ENCODE data around the gene ELFN1. TPM values are rescaled to one million over a fixed set of nuclear protein-coding genes. Genes with fewer than 3 reads are reported as not detected.
A peak's percentile ranks its signal among the peaks of the same experiment; 100 is the strongest.

ELFN1 gene
- polyA plus RNA-seq, 4 donors: 11.9 to 19.6 (median 13.4) TPM

GRCh38 chr7:1674161-1675035, 4.3 kb downstream of the ELFN1 start:
- no peak for DNase-seq (ENCODE audit: low read depth in 4 of 4, low spot score in 3 of 4)

DNA sequence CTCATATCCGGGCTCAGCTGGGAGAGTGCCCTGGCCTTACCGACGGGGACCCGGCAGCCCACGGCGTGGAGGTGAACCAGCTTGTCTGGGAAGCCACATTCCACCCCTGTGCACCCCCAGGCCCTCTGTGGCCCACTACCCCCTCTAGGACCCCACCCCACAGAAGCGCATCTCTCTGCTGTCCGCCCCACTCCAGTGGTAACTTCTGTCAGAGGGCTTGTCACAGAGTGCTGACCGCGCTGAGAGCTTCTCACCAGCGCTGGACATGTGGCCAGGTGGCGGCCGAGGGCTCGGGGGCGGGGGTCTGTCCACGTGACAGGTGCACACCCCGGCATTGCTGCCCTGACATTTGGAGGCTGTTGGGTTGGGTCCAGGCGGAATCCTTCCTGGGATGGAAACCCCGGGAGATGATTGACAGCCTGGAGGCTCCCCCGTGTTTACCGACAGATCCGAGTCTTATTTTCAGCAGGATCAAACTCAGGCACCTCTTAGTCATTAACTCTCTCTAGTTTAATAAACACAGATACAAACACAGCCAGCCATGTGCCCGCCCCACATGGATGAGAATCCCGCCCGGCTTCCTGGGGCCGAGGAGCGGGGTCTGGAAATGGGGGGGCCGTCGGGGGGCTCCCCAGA, 5.1 kb downstream of the ELFN1 start:
- no peak for DNase-seq (ENCODE audit: low read depth in 4 of 4, low spot score in 3 of 4)

DNA sequence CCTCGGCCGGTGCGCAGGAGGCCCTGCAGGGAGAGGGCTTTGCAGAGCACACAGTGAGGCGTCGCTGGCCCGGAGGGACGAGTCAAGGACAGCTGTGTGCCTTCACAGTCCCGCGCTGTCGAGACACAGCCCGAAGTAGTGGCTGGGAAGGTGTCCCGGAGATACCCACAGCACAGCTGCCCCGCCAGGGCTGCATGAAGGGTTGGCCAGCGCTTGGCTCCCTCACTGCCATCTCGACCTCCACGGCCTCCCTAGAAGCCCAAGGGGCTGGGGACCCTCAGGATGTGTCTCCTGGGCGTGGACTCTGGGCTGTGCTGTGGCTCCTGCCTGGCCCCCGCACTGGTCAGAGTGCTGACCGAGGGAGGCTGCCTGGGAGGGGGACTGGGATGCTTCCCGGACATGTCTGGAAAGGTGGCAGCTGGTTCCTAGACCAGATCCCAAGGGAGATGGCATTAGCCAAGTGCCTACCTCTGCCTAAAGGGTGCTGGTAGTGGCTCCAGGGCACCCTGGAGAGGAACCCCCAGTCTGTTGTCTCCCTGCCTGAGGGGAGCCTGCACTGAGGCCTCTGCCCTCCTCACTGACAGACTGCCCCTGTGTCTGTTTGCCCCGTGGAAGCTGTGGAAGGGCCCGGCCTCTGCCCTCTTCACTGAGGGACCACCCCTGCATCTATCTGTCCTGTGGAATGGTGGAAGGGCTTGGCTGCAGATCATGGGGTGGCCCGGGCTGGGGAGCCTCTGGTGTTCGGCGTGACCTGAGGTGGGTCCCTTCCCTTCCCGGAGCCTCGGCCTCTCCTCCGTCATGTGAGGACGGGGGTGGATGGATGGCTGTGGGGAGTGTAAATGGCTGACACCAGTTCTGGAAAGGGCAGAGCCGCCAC, 5.8 kb downstream of the ELFN1 start:
- DNase-seq (ENCODE audit: low read depth in 4 of 4, low spot score in 3 of 4): no peak

DNA sequence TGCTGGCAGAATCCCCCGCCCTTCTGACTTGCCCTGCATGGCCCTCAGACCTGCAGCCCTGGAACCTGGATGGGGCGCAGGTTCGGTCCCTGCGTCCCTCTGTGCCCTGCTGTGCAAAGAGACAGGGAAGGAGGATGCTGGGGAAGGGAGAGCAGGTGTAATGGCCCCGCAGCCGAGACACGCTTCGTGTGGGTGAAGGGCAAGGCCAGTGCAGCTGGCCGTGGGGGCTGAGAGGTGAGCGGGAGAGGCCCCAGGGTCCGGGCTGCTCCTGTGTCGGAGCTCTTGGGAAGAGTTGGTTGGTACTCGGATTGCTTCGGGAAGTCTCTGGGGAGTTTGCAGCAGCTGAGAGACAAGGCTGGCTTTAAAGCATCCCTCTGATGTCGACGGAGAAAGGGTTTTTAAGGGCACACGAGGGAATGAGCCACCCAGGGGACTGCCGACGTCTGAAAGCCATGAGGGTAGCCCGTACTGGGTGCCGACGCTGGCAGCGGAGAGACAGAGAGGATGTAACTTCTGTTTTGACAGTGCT, 6.5 kb downstream of the ELFN1 start:
- DNase-seq (ENCODE audit: low read depth in 4 of 4, low spot score in 3 of 4): no peak

- DNase-seq (ENCODE audit: low read depth in 4 of 4, low spot score in 3 of 4): no peak
Observed at GRCh38 chr7:1677206-1678080, 7.4 kb downstream of the ELFN1 start.

DNA sequence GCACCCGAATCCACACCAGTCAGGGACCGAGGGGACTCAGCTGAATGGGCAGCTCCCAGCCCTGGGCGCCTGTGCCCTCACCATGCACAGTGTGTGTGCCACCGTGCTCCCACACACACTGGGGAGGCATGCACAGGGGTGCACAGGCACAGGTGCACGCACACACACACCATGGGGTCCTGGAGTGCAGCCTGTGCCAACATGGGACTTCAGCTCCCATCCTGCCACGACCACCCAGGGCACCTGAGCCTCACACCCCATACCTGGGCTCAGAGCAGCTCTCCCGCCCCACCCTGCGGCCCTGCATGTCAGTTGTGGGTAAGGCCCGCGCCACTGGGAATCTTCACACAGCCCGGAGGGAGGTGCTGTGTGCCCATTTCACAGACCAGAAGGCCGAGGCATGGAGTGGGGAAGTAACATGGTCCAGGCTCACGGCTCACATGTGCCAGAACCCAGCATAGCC, 8.0 kb downstream of the ELFN1 start:
- no peak for DNase-seq (ENCODE audit: low read depth in 4 of 4, low spot score in 3 of 4)

DNA sequence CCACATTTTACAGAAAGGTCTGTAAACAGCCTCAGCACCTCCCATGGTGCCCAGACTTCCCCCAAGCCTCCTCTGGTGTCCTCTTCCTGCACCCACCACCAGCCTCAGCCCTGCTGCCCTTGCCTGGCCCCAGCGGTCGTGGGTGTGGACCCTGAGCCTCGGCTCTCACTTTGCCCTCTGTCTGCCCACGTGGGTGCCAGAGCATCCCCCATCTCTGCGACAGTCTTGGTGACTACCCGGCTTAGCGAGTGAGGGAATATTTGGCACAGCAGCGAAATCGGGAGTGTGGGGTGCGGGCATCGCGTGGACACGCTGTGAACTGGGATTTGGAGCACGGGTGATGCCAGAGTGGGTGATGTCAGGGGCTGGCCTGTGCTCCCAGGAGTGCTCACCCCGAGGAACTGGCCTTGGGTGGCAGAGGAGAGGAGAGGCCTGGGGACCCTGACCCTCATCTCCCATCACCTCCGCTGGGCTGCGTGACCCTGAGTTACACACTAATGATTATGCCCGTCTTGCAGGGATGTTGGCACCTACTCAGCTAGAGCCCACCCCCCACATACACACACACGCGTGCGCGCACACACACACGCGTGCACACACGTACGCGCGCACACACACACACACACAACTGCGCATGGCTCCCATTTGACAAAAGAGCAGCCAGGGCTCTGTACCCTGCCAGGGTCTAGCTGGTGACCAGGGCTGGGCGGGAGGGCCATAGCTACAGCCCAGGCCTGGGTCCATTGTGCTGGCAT, 8.7 kb downstream of the ELFN1 start:
- DNase-seq (ENCODE audit: low read depth in 4 of 4, low spot score in 3 of 4): no peak

- DNase-seq (ENCODE audit: low read depth in 4 of 4, low spot score in 3 of 4): no peak
Observed at GRCh38 chr7:1679326-1679965, 9.4 kb downstream of the ELFN1 start.

DNA sequence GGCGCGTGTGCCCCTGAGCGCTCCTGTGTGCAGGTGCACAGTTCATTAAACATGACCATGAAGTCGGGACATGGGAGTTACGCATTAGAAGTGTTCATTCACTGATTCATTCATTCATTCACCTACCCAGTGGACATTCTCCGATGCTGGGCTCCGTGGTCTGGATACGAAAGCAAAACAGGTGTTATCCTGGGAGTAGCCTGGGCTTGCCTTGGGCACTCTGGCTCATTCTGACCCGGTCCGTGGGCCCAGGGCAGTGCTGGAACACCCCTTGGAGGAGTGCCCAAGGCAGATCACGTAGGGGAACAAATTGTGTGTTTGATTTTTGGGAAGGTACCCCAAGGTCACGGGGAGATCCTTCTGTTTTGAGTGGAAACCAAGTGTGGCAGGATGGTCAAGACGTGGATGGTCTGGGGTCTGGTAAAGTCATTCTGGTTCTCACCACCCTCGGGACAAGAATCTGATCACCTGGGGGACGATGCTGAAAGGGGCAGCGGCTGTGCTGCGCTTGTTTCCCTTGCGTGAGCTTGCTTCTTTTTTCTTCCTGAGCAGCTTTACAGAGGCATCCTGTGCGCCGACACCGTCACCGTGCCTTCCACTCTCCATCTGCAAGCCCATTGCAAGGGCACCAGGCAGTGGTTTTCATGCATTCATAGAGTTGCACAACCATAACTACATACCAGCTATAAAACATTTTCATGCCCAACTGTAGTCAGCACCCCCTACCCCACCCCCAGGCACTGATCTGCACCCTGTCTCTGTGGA, 10.1 kb downstream of the ELFN1 start:
- DNase-seq (ENCODE audit: low read depth in 4 of 4, low spot score in 3 of 4): no peak

- no peak for DNase-seq (ENCODE audit: low read depth in 4 of 4, low spot score in 3 of 4)
Observed at GRCh38 chr7:1681581-1681980, 11.5 kb downstream of the ELFN1 start.

DNA sequence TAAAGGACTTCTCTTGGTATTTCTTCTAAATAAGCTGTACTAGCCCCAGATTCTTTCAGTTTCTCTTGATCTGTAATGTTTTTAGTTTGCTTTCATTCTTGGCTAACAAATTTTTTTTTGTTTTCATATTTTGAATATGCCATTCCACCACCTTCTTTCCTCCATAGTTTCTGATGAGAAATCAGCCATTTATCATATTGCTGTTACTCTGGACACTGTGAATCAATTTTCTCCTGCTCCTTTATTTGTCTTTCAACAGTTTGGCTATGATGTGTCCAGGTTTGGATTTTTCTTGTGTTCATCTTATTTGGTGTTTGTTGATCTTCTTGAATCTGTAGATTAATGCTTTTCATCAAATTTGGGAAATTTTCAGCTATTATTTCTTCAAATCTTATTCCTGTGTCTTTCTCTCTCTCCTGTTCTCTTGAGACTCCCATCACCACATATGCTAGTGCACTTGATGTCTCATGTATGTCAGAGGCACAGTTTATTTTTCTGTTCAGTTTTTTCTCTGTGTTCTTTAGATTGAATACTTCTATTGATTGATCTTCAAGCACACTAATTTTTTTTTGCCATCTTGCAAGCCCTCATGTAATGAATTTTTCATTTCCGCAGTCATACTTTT, 15.0 kb downstream of the ELFN1 start:
- DNase-seq (ENCODE audit: low read depth in 4 of 4, low spot score in 3 of 4): no peak

DNA sequence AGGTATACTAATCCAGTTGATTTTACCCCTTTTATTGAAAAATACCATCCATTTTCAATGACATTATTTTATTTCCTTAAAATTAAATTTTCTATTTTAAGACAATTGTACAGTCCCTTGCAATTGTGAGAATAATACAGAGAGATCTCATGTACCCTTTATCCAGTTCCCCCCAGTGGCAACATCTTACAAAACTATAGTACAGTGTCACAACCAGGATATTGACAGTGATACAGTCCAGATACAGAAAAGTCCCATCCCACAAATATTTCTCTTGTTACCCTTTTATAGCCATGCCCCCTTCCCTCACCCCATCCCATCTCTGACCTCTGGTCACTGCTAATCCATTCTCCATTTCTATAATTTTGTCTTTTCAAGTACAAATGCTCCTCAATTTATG, 18.5 kb downstream of the ELFN1 start:
- DNase-seq (ENCODE audit: low read depth in 4 of 4, low spot score in 3 of 4): no peak

DNA sequence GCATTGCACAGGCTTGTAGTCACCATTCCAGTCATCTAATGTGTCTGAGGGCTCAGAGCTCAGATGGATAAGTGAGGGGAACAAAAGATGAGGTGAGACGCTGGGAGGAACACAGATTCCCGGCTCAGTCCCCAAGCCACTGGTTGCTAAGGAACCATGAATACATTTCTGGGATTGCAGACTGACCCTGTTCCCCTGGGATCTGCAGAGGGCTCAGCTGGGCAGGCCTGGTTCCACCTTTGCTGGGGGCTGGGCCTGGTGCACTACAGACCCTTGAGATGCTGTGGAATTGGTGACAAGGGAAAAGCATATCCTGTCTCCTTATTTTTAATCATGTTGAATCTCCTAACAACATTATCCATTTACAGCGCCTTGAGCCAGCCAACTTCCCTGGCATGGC, 19.2 kb downstream of the ELFN1 start:
- DNase-seq (ENCODE audit: low read depth in 4 of 4, low spot score in 3 of 4): no peak

- DNase-seq (ENCODE audit: low read depth in 4 of 4, low spot score in 3 of 4): no peak
Observed at GRCh38 chr7:1690359-1690958, 20.4 kb downstream of the ELFN1 start.

GRCh38 chr7:1691096-1691495, 21.0 kb downstream of the ELFN1 start:
- DNase-seq (ENCODE audit: low read depth in 4 of 4, low spot score in 3 of 4): no peak

DNA sequence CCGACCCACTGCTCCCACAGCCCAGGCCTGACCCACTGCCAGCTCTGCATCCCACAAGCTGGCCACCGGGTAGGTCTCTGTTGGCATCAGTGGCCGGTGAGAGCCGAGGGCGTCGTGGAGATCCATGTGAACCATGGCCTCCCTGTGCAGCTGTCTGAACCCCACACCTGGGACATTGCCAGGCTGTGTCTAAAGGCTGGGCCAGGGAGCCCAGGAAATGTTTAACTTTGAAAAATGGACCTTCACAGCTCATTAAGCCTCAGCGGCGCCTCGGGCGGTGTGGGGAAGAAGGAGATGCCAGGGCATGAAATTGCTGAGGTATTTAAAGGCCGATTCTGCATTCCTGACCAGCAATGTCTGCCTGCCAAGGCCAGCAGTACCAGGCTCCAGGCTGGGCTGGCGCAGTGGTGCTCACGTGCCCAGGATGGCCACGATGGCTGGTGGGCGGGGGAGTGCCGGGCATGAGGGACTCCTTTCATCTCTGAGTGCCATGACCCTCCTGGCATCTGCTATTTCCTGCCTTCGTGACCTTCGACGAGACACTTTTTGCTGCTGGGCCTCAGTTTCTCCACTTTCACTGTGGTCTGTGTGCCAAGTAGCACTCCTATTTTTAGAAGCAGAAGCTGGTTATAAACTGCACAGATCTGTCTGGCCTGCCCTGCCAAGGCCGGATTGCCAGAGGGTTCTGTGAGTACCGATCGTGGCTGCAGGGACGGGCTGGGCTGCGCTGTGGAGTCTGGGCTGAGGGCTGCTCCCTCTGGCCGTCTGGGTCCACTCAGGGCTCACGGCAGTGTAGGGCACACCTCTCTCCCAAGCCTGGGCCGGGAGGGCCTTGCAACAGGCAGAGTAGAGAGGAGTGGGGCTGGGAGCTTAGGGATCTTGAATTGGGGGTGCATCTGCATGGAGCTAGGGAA, 21.8 kb downstream of the ELFN1 start:
- peak in 2 of 4 donors; percentile 75 to 82 for DNase-seq (ENCODE audit: low read depth in 4 of 4, low spot score in 3 of 4)
